GM08714 (cell line): ENCODE data around the gene CDKN1C.

Experiments
- H3K4me3 ChIP-seq: fragments of 200-500 bp; sonication (Bioruptor generic); 2 replicates; pipeline ENCODE4 v1.5.1; 2014; ENCODE audit warnings: mild to moderate bottlenecking, low read length, inconsistent platforms
- ZNF274 ChIP-seq: IDR thresholded peaks from 2 replicates; pipeline ENCODE4 v1.6.1; 2012; ENCODE audit warnings: mild to moderate bottlenecking, low read depth, low read length

The CDKN1C gene

GRCh38 chr11:2849994-2850770 is 35.4 kb downstream of the CDKN1C start:
- no peak for TF ChIP-seq ZNF274
- H3K4me3 ChIP-seq, result no peak overlapping the region

DNA sequence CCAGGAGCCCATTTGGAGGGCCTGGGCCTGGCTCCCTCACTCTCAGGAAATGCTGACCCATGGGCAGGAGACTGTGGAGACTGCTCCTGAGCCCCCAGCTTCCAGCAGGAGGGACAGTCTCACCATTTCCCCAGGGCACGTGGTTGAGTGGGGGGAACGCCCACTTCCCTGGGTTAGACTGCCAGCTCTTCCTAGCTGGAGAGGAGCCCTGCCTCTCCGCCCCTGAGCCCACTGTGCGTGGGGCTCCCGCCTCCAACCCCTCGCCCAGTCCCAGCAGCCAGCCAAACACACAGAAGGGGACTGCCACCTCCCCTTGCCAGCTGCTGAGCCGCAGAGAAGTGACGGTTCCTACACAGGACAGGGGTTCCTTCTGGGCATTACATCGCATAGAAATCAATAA is 37.1 kb downstream of the CDKN1C start:
- H3K4me3 ChIP-seq, result no peak overlapping the region
- no peak for TF ChIP-seq ZNF274

DNA sequence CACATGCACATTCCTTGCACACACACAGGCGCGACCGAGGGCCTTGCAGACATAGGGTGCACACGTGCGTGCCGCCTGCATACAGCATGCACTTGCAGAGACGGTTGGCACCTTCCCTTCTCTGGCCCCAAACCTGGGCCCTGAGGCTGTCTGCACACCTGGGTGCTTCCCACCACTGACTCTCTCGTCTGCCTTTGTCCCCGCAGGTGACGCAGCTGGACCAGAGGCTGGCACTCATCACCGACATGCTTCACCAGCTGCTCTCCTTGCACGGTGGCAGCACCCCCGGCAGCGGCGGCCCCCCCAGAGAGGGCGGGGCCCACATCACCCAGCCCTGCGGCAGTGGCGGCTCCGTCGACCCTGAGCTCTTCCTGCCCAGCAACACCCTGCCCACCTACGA is 38.0 kb downstream of the CDKN1C start:
- TF ChIP-seq ZNF274, result no peak
- no peak overlapping the region for H3K4me3 ChIP-seq

- no peak overlapping the region for H3K4me3 ChIP-seq
- TF ChIP-seq ZNF274, result no peak
Measured at GRCh38 chr11:2846470-2846869, 39.1 kb downstream of the CDKN1C start.

DNA sequence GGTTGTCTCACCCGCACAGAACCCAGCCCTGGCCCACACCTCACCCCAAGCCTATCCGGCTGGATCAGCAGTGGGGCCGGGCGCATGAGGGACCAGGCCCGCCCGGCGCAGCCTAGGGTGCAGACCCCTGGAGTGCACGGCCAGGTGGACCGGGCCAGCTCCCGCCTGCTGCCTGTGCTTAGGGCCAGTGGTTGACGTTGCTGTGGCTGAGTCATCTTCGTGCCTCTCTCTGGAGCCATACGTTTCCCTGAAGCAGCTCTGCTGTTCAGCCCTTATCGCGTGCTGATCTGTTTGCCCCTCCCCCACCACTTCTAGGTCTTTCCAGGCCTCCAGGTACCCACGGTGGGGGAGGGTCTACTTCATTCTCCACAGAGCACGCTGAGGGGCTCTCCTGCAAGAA is 39.5 kb downstream of the CDKN1C start:
- no peak overlapping the region for H3K4me3 ChIP-seq
- TF ChIP-seq ZNF274, result no peak

- TF ChIP-seq ZNF274, result no peak
- H3K4me3 ChIP-seq, result no peak overlapping the region
Measured at GRCh38 chr11:2844996-2845395, 40.6 kb downstream of the CDKN1C start.

GRCh38 chr11:2844116-2844842 is 41.3 kb downstream of the CDKN1C start:
- no peak overlapping the region for H3K4me3 ChIP-seq
- no peak for TF ChIP-seq ZNF274

GRCh38 chr11:2843551-2843950 is 42.0 kb downstream of the CDKN1C start:
- no peak for TF ChIP-seq ZNF274
- H3K4me3 ChIP-seq, result no peak overlapping the region

GRCh38 chr11:2842876-2843275 is 42.7 kb downstream of the CDKN1C start:
- no peak for TF ChIP-seq ZNF274
- H3K4me3 ChIP-seq, result no peak overlapping the region

- no peak for TF ChIP-seq ZNF274
- H3K4me3 ChIP-seq, result no peak overlapping the region
Measured at GRCh38 chr11:2841411-2842190, 44.0 kb downstream of the CDKN1C start.

DNA sequence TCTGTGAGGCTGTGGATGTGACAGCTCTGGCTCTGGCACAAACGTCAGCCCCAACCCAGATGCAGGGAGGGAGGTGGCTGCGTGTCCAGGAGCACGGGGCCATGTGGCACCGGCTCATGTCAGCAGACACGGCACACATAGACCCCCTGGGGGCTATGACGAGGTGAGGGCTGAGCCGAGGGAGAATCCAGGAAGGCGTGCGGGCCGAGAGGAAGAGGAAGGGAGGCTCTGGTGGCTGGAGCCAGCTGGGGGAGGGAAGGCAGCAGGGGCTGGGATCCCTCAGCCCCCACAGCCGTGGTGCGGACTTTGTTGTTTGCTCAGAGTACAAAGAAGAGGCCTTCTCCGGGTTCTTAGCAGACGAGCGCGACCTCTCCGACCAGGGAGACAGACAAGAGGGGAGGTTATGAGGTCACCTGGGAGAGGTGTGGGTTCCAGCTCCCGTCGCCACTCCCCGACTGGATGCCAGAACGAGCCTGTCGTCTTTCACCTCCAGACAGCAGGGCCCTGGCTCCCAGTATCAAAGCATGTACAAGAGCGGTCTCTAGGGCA is 46.1 kb downstream of the CDKN1C start:
- no peak for TF ChIP-seq ZNF274
- H3K4me3 ChIP-seq, result no peak overlapping the region

DNA sequence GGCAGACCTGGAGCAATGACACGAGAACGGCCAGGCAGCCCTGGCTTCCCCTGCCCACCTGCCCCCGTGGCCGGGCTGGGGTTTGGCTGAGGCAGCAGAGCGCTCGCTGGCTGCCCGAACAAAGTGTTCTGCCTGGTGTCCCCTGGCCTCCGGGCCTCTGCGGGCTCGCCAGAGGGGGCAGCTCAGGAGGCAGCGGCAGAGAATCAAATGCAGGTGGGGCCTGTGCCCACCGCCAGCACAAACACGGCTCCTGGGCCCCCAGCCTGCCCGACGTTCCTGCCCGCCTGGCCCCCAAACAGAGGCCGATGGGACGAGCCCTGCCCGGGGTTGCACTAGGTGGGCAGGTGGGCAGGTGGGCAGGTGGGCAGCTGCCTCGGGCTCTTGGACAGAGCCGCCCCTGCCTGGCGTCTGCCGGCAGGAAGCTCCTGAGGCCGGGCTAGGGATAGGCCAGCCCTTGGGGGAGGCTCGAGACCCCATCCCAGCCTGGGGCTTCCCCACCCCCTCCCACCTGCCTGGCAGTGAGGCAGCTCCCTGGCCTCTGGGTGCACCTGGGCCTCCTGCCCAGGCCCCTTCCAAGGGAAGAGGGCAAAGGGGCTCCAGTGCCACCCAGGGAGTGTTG is 46.8 kb downstream of the CDKN1C start:
- TF ChIP-seq ZNF274, result no peak
- no peak overlapping the region for H3K4me3 ChIP-seq

DNA sequence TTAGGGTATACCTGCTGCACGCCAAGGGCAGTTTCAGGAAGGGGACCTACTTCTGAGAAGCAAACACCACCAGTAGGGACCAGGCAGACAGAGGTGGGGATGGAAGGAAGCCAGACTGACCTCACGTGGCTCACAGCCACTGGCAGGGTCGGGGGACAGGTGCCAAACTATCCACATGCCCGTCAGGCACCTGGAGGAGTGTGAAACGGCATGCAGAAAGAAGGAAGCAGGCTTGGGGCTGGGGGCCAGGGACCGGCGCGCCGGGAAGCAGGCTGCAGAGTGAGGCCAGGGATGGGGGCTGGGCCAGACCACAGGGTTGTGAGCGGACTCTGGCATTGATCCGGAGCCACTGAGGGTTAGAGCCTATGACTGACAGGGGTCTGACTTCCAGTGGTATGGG is 47.5 kb downstream of the CDKN1C start:
- TF ChIP-seq ZNF274, result no peak
- no peak overlapping the region for H3K4me3 ChIP-seq

GRCh38 chr11:2837651-2838050 is 47.9 kb downstream of the CDKN1C start:
- no peak overlapping the region for H3K4me3 ChIP-seq
- TF ChIP-seq ZNF274, result no peak
